Sciatic nerve (tissue), 2 donors: Measurements from ENCODE around the gene THOC6. TPM values are rescaled to one million over a fixed set of nuclear protein-coding genes. Genes with fewer than 3 reads are reported as not detected.
A peak's percentile ranks its signal among the peaks of the same experiment; 100 is the strongest.
"Not testable (repeated sequence)": the region's sequence is repeated elsewhere in the genome, so short reads cannot be mapped to it uniquely, and the experiment has no call there.

ENCODE experiments used
- ATAC-seq: fragments of 200-7000 bp; cut with Tn5 transposase; one replicate; pipeline ENCODE4 v1.9.1; 2020; ENCODE audit warnings: mild to moderate bottlenecking, moderate library complexity
- DNase-seq: peaks from one replicate; pipeline ENCODE4 v3.0.0-alpha.2; 2020; ENCODE audit warnings: low spot score
- intact Hi-C: fragments of 100-400 bp; cut with DNase I; formaldehyde crosslinking; loops from one replicate; pipeline ENCODE4 v1.14.2; 2022
- total RNA-seq: library from RNA; stranded (reverse); fragmentation: NEBNext Ultra II Directional; extraction: Animal tissue kit (Norgen Biotek cat#: 25700); gene quantifications from one replicate; pipeline ENCODE4 v1.2.1, GENCODE V29; 2021
- donor health status: DM: no; HTN: no; CAD: no.
- donor health status: DM: no; HTN: no; CAD: no.

Gene THOC6
- total RNA-seq, 1 donor from 2014 or later: 13.6 TPM

GRCh38 chr16:3060339-3061127, 36.7 kb downstream of the THOC6 start:
- no peak for ATAC-seq
- no peak for DNase-seq
- intact Hi-C loops: no loop called here

DNA sequence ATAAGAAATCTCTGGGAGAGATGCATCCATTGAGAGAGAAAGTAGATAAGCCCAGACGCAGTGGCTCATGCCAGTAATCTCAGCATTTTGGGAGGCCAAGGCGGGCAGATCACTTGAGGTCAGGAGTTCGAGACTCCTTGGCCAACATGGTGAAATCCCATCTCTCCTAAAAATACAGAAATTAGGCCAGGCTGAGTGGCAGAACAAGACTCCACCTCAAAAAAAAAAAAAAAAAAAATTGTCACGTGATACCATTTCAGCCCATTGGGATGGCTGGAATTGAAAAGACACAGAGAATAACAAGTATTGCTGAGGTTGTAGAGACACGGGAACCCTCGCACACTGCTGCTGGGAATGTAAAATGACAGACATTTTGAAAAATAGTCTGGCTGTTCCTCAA, 38.7 kb downstream of the THOC6 start:
- DNase-seq (no peak), ATAC-seq (no peak)
- intact Hi-C loops: no loop called here

DNA sequence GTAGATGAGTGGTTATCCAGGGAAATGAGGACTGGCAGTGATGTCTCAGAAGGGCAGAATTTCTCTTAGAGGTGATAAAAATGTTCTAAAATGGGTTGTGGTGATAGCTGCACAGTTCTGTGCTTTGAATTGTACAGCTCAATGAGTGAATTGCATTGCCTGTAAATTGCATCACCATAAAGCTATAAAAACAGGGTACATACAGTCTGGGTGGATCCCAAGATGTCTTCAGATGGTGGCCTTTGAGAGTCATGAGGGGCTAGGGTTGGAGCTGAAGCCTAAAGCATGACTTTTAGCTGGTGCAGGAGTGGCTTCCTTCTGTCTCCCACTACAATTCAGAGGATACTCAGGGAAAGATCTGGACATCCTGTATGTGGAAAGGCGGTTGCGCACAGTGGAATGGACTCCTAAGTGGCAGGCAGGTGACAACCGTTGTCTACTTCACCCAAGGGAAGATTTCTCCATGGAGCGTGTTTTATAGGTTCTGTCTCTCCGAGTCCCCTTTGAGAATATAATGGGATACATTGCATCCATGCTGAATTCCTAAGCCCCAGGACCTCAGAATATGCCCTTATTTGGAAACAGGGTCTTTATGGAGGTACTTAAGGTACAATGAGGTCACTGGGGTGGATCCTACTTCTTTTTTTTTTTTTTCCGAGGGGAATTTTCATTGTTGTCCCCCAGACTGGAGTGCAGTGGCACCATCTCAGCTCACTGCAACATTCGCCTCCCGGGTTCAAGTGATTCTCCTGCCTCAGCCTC, 40.0 kb downstream of the THOC6 start:
- no peak for ATAC-seq
- no peak for DNase-seq
- intact Hi-C loops: no loop called here

DNA sequence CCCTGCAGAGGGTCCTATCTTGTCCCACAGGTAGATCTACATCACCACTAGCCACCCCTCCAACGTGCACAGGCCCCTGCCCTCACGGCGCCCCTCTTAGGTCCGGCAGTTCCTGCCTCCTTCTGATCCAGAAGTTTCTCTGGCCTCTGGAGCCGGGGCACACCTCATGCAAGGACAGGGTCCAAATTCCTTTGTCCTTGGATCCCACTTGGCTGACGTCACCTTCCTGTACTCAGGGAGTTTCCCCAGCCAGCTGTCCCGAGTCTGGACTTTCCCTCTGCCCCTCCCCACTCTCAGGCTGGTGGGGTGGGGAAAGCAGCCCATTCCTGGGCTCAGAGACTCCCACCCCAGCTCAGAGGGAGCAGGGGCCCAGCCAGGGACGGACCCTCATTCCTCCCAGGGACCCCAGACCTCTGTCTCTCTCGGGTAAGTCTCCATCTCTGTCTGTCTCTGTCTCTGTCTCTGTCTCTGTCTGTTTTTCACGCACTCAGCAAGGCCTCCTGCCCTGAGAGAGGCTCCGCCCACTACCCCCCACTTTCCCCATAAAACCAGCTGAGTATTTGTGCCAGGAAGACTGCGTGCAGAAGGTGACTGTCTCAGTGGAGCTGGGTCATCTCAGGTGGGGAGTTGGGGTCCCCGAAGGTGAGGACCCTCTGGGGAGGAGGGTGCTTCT, 41.4 kb downstream of the THOC6 start, which contains the start of gene IL32:
IL32 (plus strand) TSS at position 572 of the 673 bp plus-strand sequence. CDS start 172 bp downstream, outside the sequence.
- peak; percentile 65 for ATAC-seq
- intact Hi-C loops: no loop called here
- DNase-seq: no peak

- DNase-seq: no peak
- ATAC-seq: no peak
- intact Hi-C loops: no loop called here
Observed at GRCh38 chr16:3065742-3066439, 42.1 kb downstream of the THOC6 start.

- no peak for ATAC-seq
- intact Hi-C loops: no loop called here
- no peak for DNase-seq
Observed at GRCh38 chr16:3066440-3066748, 42.6 kb downstream of the THOC6 start.

- intact Hi-C loops: no loop called here
- ATAC-seq (no peak), DNase-seq (no peak)
Observed at GRCh38 chr16:3068487-3068886, 44.7 kb downstream of the THOC6 start.

DNA sequence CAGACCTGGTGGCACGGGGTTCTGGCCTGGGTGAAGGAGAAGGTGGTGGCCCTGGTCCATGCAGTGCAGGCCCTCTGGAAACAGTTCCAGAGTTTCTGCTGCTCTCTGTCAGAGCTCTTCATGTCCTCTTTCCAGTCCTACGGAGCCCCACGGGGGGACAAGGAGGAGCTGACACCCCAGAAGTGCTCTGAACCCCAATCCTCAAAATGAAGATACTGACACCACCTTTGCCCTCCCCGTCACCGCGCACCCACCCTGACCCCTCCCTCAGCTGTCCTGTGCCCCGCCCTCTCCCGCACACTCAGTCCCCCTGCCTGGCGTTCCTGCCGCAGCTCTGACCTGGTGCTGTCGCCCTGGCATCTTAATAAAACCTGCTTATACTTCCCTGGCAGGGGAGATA, 45.3 kb downstream of the THOC6 start:
- intact Hi-C loops, ATAC-seq: not testable (repeated sequence)

DNA sequence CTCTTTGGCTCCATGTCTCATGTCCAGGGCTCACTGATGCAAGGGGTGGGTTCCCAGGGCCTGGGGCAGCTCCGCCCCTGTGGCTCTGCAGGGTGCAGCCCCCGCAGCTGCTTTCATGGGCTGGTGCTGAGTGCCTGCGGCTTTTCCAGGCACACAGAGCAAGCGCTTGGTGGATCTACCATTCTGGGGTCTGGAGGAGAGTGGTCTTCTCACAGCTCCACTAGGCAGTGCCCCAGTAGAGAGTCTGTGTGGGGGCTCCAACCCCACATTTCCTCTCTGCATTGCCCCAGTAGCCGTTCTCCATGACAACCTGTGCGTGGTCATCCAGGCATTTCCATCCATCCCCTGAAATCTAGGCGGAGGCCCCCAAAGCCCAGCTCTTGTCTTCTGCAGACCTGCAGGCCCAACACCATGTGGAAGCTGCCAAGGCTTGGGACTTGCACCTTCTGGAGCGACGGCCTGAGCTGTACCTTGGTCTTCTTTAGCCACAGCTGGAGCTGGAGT, 46.8 kb downstream of the THOC6 start:
- intact Hi-C loops: no loop called here
- no peak for ATAC-seq

More for the DNA sequence above, 45.3 kb downstream of the THOC6 start:
- DNase-seq: not testable (repeated sequence)

GRCh38 chr16:3071655-3072054, 47.8 kb downstream of the THOC6 start:
- ATAC-seq: no peak
- no peak for DNase-seq
- intact Hi-C loops: no loop called here

More for the DNA sequence above, 46.8 kb downstream of the THOC6 start:
- DNase-seq: no peak

DNA sequence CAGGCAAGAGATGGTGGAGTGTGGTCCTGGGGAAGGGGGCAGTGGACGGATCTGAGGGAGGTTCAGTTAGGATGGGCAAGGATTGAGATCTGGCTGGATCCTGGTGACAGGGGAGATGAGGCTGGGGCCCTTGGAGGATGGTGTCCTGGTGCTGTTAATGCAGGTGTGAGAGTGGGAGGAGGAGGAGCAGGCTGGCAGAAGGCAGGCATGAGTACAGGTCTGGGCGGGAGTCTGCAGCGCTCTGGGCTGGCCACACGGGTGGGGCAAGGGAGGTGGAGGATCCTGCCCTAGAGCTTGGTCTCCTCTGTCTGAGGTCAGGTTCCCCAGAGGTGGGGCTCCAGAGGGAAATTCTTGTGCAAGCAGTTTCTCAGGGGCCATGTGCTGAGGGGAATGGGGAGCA, 48.3 kb downstream of the THOC6 start:
- DNase-seq, ATAC-seq, intact Hi-C loops: not testable (repeated sequence)

DNA sequence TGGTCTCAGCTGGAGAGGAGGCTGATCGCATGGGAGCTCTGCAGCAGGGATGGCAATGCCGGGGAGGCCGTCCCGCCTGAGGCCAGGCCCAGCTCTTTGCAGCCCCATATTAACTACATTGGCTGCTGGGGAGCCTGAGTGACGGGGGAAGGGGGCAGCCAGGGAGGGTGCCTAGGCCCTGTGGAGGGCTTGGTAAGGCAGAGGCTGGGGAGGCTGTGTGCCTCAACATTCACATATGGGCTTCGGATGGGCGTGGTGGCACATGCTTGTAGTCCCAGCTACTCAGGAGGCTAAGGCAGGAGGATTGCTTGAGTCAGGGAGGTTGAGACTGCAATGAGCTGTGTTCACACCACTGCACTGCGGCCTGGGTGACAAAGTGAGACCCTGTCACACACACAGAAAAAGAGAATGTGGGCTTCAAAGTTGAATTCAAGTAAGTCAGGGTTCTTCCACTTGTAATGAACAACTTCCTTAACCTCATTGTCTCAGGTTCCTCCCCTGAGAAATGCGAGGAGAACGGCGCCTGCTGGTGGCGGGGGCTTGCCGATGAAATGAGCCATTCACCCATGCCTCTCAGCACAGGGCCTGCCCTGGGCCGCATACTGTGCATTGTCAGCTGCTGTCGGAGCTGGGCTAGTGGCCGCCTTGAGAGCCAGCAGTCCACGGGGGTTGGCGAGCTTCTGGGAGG, 48.9 kb downstream of the THOC6 start:
- ATAC-seq, DNase-seq, intact Hi-C loops: not testable (repeated sequence)

DNA sequence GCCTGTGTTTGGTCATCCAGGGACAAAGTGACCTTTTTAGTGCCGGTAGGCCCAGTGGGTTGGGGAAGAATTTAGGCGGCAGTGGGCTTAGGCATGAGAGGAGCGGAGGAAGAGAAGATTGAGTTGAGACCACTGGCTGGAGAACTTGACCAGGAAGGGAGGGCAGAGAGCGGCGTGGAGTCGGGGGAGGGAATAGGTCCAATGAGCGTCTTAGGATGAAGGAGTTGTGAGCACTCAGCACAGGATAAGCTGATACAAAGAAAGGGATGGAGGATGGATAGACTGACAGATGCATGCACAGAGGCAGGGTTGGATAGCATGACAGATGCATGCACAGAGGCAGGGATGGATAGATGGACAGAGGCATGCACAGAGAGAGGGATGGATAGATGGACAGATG, 49.6 kb downstream of the THOC6 start:
- intact Hi-C loops: no loop called here
- no peak for ATAC-seq

DNA sequence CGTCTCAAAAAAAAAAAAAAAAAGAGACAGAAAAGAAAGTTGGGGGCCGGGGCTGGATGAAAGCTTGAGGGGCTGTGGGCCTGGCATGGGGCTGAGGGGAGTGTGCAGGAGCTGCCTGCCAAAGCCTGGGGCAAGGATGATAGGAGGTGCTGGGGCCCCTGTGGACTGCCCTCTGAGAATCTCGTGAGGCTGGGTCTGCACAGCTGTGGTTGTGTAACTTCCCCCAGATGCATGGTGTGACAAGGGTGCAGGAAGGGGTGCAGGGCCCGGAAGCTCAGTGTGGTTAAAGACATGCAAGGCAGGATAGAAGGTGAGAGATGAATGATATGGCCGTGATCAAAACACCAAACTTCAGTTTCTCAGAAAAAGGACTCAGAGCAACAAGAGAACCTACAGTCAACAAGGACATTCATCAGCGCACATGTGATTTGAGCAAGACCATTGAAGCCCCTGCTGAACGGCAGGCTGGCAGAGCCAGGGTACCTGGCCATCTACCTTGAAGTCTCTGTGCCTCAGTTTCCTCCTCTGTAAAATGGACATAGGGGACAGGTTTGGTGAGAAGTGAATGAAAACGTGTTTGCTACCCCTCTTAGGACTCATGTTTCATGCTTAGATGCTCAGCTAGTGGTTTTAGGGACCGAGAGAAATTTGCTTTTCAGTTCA, 51.2 kb downstream of the THOC6 start:
- DNase-seq (no peak), ATAC-seq (peak; percentile 49)
- intact Hi-C loops: no loop called here

More for the DNA sequence above, 49.6 kb downstream of the THOC6 start:
- no peak for DNase-seq

DNA sequence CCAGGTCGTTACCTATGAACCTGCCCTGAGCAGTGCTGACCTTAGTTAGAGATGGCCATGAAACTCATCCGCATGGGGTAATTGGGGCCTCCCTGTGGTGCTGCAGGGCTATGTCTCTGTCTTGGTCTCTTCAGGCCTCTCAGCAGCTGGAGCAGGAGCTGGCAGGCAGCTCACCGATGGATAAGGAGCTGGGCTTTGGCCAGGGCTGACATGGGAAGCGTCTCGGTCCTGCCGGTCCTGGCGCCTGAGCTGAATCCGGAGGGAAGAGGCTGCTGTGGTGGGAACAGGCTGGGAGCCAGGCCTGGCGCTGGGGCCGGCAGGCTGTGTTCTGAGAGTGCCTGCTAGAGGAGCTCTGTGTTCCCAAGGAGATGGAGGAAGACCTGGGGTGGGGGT, 51.7 kb downstream of the THOC6 start:
- DNase-seq (no peak), ATAC-seq (peak; percentile 13)
- intact Hi-C loops: no loop called here

DNA sequence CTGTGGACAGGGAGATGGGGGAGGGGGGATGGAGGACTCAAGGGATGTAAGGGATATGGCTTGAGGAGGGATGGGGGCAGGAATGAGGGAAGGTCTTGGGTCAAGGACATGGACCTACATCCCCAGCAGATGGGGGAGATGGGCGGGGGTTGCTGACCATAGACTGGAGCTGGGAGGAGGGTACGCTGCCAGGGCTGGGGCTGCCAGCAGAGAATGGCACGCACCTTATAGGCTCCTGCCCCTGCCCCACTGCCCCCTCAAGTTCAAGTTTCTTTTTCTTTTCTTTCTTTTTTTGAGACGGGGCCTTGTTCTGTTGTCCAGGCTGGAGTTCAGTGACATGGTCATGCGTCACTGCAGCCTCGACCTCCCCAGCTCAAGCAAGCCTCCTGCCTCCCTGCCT, 52.1 kb downstream of the THOC6 start:
- DNase-seq, ATAC-seq, intact Hi-C loops: not testable (repeated sequence)

DNA sequence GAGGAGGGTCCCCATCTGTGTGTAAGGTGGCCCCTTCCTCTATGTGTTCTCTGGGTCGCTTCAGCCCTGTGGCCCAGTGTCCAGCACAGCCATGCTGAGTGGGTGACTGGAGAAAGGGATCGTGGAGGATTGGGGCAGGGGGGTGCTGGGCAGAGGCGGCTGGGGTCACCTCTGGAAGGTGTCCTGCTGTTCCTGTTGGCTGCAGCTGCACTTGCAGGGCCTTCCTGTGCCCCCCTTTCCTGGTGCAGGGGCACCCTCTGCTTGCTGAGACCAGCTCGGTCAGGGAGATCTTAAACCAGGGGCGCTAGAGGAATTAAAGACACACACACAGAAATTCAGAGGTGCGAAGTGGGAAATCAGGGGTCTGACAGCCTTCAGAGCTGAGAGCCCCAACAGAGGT, 52.7 kb downstream of the THOC6 start:
- ATAC-seq (no peak), DNase-seq (no peak)
- intact Hi-C loops: no loop called here
